ENCODE results near the gene ECHDC3.
"Not testable (repeated sequence)": the region's sequence is repeated elsewhere in the genome, so short reads cannot be mapped to it uniquely, and the experiment has no call there.

The ECHDC3 gene

DNA sequence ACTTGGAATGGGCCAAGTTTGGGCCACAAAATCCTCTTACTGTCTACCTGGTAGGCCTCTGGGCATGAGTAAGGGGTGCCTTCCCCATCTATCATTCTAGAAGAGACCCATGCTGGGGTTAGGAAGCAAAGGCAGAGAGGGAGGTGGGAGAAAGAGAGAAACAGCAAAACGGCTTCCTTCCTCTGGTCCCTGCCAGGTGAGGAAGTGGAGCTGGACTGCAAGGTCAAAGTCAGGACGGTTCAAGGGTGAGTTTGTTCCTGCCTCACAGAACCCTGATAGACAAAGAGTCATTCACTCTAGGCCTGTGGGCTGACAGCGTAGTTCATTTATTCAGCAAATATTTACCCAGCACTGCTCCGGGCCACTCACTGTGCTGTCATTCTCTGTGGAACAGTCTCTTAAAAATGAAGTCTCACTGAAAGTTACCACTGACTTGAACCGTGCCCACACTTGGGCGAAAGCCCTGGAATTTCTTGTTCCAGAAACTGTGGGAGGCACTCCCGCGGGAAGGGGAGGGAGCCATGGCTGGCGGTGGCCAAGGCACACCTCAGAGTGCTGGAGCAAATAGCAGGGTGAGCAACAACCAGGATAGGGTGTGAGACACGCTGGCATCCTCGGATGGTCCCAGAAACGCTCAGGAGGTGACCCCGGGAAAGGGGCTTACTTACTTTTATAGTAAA lies 26.2 kb upstream of the ECHDC3 start:
- no peak for DNase-seq (ENCODE audit: low read depth in 2 of 2)

DNA sequence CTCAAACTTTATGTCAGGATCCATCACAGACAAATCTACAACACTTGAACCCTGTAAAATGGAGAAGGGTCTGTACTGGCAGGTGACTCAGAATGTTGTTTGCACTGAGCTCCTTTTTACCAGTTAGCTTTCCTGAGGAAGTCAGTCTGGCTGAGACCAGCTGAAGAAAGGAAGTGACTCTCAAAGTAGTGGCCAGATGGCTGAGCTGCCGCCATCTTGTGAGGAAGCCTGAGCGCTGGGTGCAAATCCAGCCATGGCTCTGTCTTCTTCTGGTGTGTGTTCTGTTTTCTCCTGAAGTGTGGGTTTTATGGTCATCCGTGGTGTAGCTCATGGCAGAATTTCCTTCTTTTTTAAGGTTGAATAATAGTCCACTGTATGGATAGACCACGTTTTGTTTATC lies 25.5 kb upstream of the ECHDC3 start:
- no peak for DNase-seq (ENCODE audit: low read depth in 2 of 2)

DNA sequence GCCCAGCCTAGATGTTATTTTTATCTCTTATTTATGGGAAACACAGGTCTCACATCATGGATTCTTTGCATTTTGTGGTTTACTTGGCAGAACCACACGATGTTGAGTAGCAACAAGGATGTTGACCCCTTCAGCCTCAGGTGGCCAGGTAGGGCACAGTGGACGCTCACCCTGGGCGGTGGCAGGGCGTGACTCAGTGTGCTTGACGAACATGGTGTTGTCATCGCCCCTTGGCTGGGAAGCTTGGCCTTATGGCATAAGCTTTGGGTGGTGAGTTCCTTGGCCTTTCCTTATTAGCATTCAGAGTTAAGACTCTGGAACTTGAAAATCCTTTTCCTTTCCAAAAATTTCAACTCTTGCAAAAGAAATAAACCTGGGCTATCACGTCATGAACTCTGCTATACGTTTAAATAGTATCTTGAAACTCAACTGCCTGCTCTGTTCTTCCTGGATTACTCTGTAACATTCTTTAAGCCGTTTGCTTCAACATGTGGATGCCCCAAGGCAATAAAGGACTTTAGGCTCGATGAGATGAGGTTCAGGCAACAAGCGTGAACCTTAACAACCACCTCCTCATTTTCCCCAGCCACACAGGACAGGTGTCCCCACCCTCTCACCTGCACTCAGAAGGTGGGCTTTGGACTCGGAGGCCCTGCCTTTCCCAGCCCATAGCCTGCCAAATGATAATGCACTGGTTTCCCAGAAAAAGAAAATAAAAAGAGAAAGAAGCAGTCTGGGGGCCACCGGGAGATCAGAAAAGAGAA lies 22.5 kb upstream of the ECHDC3 start:
- DNase-seq (ENCODE audit: low read depth in 2 of 2), result no peak

DNA sequence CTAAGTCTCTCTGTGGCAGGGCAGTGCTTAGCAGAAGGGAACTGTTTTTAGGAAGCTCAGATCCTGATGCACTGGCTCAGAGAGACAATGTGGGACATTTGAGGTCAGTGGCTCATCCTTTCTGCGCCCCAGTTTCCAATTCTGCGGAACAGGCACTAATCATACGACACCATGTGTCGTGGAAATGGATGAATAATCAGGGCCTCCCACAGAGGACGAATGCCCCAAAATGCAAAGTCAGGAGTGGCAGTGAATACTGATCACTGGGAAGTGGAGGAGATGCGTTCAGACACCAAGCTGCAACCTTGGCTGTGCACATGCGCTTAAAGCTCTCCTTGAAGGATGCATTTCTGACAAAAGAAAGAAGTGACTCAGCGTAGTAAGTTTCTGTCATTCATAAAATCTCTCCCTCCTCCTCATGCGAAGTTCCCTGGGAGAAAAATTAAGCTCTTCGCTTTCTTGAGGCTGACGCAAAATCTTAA lies 21.9 kb upstream of the ECHDC3 start:
- no peak for DNase-seq (ENCODE audit: low read depth in 2 of 2)

DNA sequence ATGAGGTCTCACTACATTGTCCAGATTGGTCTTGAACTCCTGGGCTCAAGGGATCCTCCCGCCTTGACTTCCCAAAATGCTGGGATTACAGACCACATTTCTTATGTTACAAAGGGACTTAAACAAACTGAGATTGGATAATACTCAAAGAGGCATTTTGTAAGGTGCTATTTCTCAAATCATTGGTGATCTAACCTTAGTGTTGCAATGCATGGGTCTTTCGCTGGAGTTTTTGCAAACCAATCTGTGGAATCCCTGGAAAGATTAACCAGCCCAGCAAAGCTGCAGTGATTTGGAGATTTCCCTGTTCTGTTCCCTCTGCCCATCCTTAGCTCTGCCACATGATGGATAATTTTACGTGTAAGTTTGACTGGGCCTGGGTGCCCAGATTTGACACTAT lies 20.4 kb upstream of the ECHDC3 start:
- DNase-seq (ENCODE audit: low read depth in 2 of 2), result no peak

GRCh38 chr10:11723359-11723758 lies 18.8 kb upstream of the ECHDC3 start:
- DNase-seq (ENCODE audit: low read depth in 2 of 2), result no peak

GRCh38 chr10:11724938-11725776 lies 17.0 kb upstream of the ECHDC3 start:
- no peak for DNase-seq (ENCODE audit: low read depth in 2 of 2)

- DNase-seq (ENCODE audit: low read depth in 2 of 2), result no peak
These were observed 16.3 kb upstream of the ECHDC3 start for GRCh38 chr10:11725912-11726311.

- DNase-seq (ENCODE audit: low read depth in 2 of 2), result no peak
These were observed 14.6 kb upstream of the ECHDC3 start for GRCh38 chr10:11727563-11727962.

DNA sequence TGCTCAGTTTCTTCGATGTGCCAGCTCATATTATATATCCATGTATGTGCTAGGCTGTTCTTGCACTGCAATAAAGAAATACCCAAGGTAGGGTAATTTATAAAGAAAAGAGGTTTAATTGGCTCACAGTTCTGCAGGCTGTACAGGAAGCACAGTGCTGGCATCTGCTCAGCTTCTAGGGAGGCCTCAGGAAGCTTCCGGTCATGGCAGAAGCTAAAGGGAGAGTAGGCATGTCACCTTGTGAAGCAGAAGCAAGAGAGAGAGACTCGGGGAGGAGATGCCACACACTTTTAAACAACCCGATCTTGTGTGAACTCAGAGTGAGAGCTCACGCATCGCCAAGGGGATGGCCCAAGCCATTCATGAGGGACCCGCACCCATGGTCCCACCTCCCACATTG lies 13.8 kb upstream of the ECHDC3 start:
- DNase-seq (ENCODE audit: low read depth in 2 of 2), result no peak

DNA sequence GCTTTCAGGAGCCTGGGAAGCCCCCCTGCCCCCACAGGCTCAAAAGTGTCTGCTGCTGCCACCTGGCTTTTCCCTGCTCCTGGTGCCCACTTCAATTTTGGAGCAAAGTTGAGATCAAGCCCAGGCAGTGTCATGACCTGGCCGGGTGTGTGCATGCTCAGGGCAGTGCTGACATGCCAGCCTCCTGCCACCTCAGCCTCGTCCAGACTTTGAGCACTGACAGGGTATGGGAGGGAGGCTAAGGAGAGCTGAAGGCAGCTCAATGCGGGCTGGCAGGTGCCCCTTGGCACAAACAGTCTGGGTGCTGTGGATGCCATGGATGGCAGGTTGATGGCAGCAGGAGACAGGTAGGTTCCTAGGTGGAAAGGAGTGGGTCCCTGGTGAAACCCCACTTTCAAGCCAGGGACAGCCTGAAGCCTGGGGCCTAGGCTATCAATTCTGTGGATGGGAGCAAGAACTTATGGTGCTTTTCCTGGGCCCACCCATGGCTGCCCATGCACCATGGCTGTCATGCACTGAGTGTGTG lies 12.3 kb upstream of the ECHDC3 start:
- no peak for DNase-seq (ENCODE audit: low read depth in 2 of 2)

- no peak for DNase-seq (ENCODE audit: low read depth in 2 of 2)
These were observed 11.4 kb upstream of the ECHDC3 start for GRCh38 chr10:11730779-11731178.

DNA sequence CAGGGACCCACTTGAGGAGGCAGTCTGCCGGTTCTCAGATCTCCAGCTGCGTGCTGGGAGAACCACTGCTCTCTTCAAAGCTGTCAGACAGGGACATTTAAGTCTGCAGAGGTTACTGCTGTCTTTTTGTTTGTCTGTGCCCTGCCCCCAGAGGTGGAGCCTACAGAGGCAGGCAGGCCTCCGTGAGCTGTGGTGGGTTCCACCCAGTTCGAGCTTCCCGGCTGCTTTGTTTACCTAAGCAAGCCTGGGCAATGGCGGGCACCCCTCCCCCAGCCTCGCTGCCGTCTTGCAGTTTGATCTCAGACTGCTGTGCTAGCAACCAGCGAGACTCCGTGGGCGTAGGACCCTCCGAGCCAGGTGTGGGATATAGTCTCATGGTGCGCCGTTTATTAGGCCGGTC lies 5.4 kb upstream of the ECHDC3 start:
- not testable (repeated sequence) for DNase-seq (ENCODE audit: low read depth in 2 of 2)

DNA sequence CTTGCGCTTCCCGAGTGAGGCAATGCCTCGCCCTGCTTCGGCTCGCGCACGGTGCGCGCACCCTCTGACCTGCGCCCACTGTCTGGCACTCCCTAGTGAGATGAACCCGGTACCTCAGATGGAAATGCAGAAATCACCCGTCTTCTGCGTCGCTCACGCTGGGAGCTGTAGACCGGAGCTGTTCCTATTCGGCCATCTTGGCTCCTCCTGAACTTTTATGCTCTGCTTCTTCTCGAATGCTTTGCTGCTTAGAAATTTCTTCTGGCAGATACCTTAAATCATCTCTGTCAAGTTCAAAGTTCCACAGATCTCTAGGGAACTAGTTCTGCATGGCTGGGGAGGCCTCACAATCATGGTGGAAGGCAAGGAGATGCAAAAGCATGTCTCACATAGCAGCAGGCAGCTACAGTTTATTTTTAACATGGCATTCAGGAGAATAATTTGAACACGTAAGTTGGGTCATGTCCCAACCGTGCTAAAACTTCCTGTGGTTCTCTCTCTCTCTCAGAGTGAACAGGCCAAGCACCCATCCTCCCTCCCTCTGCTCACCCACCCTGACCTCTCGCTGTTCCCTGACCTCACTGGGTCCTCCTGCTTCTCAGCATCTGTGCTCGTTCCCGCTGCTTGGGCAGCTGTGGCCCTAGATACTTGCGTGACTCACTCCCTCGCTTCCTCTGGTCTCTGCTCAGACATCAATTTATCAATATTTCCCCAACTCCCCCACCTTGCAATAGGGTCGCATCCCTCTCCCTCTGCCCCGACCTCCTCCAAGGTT lies 4.7 kb upstream of the ECHDC3 start:
- DNase-seq (ENCODE audit: low read depth in 2 of 2), result not testable (repeated sequence)

GRCh38 chr10:11740907-11741306 lies 1.3 kb upstream of the ECHDC3 start:
- DNase-seq (ENCODE audit: low read depth in 2 of 2), result no peak

DNA sequence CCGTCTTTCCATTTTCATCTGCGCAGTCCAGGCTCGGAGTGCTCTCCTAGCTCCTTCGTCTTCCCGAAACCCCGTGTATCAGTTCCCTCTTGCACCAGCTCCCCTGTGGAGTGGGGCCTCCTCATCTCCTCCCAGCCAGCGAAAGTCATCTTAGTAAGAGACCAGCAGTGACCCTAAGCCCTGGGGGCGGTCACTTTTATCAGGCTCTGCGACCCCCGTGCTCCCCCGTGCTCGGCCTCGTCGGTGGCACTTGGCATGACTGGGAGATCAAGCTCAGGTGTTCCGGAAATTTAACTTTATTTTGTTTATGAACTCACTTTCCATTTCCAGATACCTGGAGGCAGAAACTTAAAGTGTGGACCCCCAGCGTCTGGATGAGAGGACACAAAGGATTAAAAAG lies 574 bp upstream of the ECHDC3 start:
- no peak for DNase-seq (ENCODE audit: low read depth in 2 of 2)

GRCh38 chr10:11742779-11743298 lies 657 bp downstream of the ECHDC3 start:
- no peak for DNase-seq (ENCODE audit: low read depth in 2 of 2)

DNA sequence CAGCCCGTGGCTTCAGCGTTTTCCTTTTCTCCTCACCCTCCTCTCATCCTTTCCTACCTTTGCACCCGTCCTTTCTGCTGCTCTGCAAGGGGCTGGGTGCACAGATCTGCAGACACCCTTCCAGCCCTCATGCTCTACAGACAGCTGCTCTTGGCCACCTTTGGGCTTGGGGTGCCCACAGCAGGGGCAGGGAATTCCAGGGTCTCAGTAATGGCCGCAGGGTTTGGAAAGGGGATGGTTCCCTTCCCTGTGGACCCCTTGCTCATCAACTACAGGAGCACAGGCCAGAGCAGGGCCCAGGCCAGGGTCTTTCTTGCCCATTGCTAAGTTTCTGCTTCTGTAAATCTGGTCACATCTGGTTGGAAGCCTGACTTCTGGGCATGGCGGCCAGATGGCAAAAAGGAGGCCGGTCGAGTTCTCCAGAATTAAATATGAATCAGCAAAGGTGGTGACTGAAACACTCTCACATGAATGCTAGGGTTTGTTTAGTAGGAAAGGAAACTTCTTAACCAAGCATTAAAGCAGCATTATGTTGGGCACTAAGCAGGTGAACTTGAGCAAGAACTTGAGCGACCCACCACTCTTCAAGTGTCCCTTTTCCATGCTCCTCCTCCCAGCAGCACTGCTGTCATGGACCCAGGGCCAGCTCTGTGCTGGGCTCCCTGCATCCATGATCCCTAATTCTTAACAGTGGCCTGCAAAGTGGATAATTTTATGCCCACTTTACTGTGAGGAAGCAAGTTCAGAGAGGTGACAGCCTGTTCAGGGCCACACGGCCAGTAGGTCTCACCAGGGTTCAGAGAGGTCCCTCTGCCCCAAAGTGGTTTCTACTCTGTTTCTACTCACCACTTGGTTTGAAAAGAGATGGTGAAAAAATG lies 1.5 kb downstream of the ECHDC3 start:
- no peak for DNase-seq (ENCODE audit: low read depth in 2 of 2)

DNA sequence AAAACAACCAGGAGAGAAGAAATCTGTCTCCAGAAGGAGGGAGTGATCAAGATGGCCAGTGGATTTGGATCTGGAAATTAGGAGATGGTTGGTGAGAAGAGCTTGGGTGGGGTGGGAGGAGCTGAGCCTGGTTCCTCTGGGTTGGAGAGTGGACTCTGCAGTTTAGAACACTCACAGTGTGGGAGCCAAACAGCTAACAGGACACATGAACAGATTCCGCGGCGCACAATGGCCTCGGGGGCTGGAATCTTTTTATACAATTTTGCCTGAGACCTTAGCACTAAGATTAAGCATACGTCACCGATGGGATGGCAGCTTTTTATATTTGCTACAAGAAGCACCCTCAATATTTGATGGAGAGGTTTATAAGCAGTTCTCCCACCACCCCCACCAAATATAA lies 2.9 kb downstream of the ECHDC3 start:
- no peak for DNase-seq (ENCODE audit: low read depth in 2 of 2)

DNA sequence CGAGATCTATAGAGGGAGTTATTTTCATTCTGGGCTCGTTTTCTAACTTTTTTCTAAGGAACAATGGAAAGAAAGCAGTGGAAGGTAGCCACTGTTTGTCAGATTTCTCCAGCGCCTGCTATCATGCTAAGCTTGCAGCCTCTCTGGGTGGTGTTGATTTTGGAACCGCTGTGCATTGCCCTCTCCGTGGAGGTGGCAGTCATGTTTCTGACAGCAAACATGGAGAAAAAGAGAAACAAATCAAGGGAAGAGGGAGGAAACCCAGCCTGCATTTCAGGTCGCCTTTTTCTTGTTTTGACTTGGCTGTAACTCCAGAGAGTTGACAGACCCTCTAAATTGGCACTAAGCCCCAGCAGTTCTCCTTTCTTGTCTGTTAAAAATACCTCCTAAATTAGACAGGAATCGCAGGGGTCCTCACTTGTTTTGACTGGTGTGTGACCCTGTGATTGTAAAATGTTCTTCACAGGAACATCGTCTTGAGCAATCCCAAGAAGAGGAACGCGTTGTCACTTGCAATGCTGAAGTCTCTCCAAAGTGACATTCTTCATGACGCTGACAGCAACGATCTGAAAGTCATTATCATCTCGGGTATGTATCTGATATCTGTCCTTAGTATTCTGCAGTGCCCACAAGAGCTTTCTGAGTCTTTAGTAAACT lies 4.8 kb downstream of the ECHDC3 start:
- DNase-seq (ENCODE audit: low read depth in 2 of 2), result no peak
